ENCODE measurements around the gene RICTOR.
"Not testable (repeated sequence)": the region's sequence is repeated elsewhere in the genome, so short reads cannot be mapped to it uniquely, and the experiment has no call there.

The RICTOR gene

DNA sequence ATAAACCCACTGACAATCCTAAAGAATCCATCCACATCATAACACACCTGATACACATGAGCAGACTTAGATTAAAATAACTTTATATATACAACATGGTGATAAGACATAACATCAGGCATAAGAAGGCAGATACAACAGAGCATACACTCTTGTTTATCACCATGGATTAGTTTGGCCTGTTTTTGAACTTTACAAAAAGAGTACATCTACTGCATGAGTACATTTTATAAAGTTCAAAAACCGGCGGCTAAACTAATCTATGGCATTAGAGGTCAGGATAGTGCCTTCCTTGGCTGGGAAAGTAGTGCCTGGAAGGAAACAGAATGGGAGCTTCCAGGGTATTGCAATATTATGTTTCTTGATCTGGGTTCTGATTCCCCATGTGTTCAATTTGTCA, 15.1 kb downstream of the RICTOR start:
- Histone ChIP-seq H2AFZ (ENCODE audit: low read depth, low read length) (no peak overlapping the region), H3K9me3 (ENCODE audit: low read length) (no peaks in the 10 kb centered on the region), H3K4me3 (ENCODE audit: low read length) (no peak overlapping the region), H3K27me3 (ENCODE audit: insufficient read depth, low read length) (no peaks in the 10 kb centered on the region), H3K36me3 (ENCODE audit: insufficient read depth, low read length) (no peaks in the 10 kb centered on the region), H3K4me1 (ENCODE audit: insufficient read depth, low read length) (no peaks in the 10 kb centered on the region)

DNA sequence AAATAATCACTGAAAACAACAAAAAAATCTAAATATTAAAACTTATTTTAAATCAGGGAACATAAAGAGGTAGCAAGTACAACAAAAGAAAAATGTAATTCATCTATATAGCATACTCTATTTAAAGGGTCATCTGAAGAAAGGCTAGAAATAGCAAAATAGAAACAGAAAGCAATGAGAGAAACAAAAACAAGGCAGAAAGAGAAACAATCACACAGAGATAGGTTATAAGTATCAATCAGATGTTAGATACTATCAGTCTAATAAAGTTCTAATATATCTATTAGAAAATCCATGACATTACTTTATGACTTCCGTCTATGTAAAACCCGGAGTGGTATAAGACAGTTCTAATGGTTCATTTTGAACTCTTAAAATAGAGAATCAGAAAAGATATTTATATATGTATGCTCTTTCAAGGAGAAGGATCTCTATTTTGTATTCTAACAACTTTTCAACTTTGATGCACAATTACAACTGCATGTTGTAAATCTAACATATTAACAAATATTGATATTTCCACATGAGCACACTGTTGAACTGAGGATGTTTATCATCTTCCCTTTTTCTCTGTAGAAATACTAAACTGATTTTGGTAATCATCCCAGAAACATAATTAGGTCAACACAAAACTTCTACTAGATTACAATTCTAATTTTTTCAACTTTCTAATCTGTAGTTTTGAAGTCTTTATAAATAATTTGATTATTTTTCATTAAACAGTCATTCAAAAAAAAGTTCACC, 15.8 kb downstream of the RICTOR start:
- H3K4me1 ChIP-seq (ENCODE audit: insufficient read depth, low read length): no peaks in the 10 kb centered on the region
- no peaks in the 10 kb centered on the region for H3K27me3 ChIP-seq (ENCODE audit: insufficient read depth, low read length)
- H3K9me3 ChIP-seq (ENCODE audit: low read length): no peaks in the 10 kb centered on the region
- no peaks in the 10 kb centered on the region for H3K36me3 ChIP-seq (ENCODE audit: insufficient read depth, low read length)
- H3K4me3 ChIP-seq (ENCODE audit: low read length): no peak overlapping the region
- H2AFZ ChIP-seq (ENCODE audit: low read depth, low read length): no peak overlapping the region

DNA sequence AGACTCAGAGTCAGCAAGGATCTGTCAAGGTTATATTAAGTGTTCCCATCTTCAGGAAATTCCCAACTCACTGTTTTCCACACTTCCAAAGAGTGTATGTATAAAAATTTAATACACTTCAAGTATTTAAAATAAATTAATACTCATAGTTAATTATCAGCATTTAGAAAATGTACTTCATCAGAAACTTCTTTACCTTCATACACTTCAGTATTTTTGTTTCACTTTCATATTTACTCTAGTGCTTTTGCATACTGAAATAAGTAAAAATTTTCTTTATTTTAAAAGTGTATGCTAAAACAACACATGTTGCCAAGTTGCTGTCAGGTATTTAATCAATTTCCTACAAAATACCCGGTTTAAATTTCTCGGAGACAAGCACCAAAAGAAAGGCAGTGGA, 16.5 kb downstream of the RICTOR start:
- no peaks in the 10 kb centered on the region for H3K27me3 ChIP-seq (ENCODE audit: insufficient read depth, low read length)
- H3K36me3 ChIP-seq (ENCODE audit: insufficient read depth, low read length): no peaks in the 10 kb centered on the region
- H3K4me1 ChIP-seq (ENCODE audit: insufficient read depth, low read length): no peaks in the 10 kb centered on the region
- no peak overlapping the region for H3K4me3 ChIP-seq (ENCODE audit: low read length)
- H3K9me3 ChIP-seq (ENCODE audit: low read length): no peaks in the 10 kb centered on the region
- H2AFZ ChIP-seq (ENCODE audit: low read depth, low read length): no peak overlapping the region

DNA sequence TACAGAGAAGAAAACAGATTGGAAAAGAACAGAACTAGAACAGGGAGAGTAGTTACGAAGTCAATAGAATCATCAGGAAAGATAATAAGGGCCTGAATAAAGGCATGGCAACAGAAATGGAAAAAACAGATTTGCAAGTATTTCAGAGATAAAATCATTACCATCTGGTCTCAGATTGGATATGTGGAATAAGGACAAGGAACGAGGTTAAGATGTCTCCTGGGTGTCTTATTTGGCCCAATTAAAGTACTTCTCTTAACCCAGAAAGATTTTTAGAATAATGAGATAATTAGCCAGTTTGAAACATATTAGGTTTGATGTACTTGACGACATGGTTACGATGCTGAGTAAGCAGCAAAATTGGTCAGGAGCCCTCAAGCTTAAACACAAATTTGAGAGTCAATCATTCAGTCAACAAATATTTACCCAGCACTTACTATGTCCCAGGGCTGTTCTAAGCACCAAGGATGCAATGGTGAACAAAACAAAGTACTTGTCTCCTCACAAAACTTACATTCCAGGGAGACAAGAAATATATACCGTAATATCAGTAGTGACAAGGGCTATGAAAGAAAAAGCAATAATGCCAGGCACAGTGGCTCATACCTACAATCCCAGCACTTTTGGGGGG, 18.3 kb downstream of the RICTOR start:
- Histone ChIP-seq H3K4me3 (ENCODE audit: low read length) (no peak overlapping the region), H3K9me3 (ENCODE audit: low read length) (no peaks in the 10 kb centered on the region), H3K4me1 (ENCODE audit: insufficient read depth, low read length) (no peaks in the 10 kb centered on the region), H3K27me3 (ENCODE audit: insufficient read depth, low read length) (no peaks in the 10 kb centered on the region), H3K36me3 (ENCODE audit: insufficient read depth, low read length) (no peaks in the 10 kb centered on the region), H2AFZ (ENCODE audit: low read depth, low read length) (no peak overlapping the region)

DNA sequence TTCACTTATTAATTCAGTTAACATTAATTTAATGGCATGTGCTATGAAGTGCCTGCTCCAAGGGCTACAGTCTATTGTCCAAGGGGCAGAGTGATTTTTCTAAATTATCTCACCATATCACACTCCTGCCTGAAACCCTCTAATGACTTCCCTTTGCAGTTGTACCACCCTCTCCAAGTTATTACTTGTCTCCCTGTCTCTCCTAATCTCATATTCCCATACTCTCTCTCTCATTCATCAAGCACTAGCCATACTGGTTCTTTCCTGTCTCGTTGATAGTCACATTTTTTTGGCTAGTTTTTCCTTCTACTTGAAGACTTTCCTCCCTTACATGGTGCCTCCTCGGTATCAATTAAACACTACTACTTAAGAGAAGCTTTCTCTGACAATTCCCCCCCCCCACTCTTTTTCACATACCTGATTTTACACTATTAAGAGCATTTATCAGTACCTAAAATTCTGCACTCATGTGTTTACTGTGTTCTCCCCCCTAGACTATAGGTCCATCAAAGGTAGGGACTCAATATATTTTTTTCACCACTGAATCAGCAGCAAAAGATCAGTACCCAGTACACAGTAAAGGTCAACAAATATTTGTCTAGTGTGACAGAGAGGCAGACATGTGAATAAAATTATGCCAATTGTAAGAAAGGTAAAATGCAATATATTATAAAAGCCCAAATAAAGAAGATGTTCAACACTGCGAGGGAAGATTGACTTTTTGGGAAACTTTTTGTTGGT, 19.0 kb downstream of the RICTOR start:
- H3K36me3 ChIP-seq (ENCODE audit: insufficient read depth, low read length): no peaks in the 10 kb centered on the region
- no peaks in the 10 kb centered on the region for H3K27me3 ChIP-seq (ENCODE audit: insufficient read depth, low read length)
- no peaks in the 10 kb centered on the region for H3K9me3 ChIP-seq (ENCODE audit: low read length)
- no peak overlapping the region for H3K4me3 ChIP-seq (ENCODE audit: low read length)
- H3K4me1 ChIP-seq (ENCODE audit: insufficient read depth, low read length): no peaks in the 10 kb centered on the region
- H2AFZ ChIP-seq (ENCODE audit: low read depth, low read length): no peak overlapping the region

DNA sequence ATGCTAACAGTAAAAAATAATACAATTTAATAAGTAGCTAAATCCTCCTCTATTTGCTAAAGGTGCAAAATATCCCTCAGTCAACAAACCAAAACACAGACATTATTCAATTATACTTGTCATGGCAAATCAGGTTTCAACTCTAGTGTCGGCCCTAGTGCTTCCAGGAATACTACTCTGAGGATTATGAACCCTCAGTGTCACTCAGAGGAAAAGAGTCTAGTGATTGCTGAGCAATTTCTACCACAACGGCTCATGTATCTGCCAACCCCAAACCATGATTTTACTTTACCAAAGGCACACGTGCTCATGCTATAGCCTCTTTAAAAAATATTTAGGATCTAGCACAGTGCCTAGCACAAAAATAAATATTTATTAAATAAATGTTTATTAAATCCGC, 21.0 kb downstream of the RICTOR start:
- no peak overlapping the region for H2AFZ ChIP-seq (ENCODE audit: low read depth, low read length)
- H3K36me3 ChIP-seq (ENCODE audit: insufficient read depth, low read length): no peaks in the 10 kb centered on the region
- no peaks in the 10 kb centered on the region for H3K9me3 ChIP-seq (ENCODE audit: low read length)
- H3K4me3 ChIP-seq (ENCODE audit: low read length): no peak overlapping the region
- H3K27me3 ChIP-seq (ENCODE audit: insufficient read depth, low read length): no peaks in the 10 kb centered on the region
- no peaks in the 10 kb centered on the region for H3K4me1 ChIP-seq (ENCODE audit: insufficient read depth, low read length)

DNA sequence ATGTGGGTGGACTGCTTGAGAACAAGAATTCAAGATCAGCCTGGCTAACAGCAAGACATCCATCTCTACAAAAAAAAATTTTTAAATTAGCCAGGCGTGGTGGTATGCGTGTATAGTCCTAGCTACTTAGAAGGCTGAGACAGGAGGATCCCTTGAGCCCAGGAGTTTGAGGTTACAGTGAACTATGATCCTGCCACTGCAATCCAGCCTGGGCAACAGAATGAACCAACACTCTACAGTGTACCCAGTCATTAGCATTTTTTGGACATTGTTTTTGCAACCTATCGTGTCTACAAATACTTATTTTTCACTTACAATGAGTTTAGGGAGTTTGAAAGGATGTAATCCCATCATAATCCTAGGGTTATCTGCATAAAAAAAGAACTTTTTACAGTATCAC, 22.1 kb downstream of the RICTOR start:
- Histone ChIP-seq H3K4me3 (ENCODE audit: low read length) (no peak overlapping the region), H2AFZ (ENCODE audit: low read depth, low read length) (no peak overlapping the region), H3K27me3 (ENCODE audit: insufficient read depth, low read length) (no peaks in the 10 kb centered on the region), H3K36me3 (ENCODE audit: insufficient read depth, low read length) (no peaks in the 10 kb centered on the region), H3K9me3 (ENCODE audit: low read length) (no peaks in the 10 kb centered on the region), H3K4me1 (ENCODE audit: insufficient read depth, low read length) (no peaks in the 10 kb centered on the region)

DNA sequence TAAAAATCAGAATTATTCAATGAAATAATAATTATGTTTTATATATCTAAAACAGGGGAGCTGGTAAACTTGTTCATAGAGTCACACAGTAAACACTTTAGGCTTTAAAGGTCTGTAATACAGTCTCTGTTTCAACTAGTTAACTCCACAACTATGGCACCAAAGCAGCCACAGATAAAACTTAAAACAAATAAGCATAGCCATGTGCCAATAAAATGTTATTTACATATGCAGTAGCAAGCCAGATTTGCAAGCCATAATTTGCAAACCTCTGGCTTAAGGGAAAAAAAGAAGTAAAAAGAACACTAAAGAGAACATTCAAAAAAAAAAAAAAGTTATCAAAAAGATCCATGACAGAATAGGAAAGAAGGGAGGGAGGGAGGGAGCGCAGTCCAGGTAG, 24.9 kb downstream of the RICTOR start:
- no peak overlapping the region for H2AFZ ChIP-seq (ENCODE audit: low read depth, low read length)
- H3K4me3 ChIP-seq (ENCODE audit: low read length): no peak overlapping the region
- no peaks in the 10 kb centered on the region for H3K9me3 ChIP-seq (ENCODE audit: low read length)
- no peaks in the 10 kb centered on the region for H3K27me3 ChIP-seq (ENCODE audit: insufficient read depth, low read length)
- H3K4me1 ChIP-seq (ENCODE audit: insufficient read depth, low read length): no peaks in the 10 kb centered on the region
- H3K36me3 ChIP-seq (ENCODE audit: insufficient read depth, low read length): no peaks in the 10 kb centered on the region

DNA sequence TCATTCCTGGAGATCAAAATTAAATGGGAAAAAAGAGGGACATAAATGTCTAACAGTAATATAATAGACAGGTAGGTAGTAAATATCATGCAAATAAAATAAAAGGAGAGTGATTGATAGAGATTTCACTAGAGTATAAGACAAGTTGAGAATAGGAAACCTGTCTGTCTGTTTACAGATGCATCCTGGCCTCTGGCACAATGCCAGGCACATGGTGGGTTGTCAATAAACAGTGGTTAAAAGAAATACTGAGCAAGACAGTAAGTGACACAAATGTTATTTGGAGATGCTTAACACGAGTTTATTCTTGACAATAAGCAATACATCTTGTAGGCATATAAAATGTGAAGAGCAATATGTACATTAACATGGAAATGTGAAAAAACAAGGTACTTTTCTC, 33.3 kb downstream of the RICTOR start:
- Histone ChIP-seq H3K9me3 (ENCODE audit: low read length) (no peaks in the 10 kb centered on the region), H2AFZ (ENCODE audit: low read depth, low read length) (no peak overlapping the region), H3K4me3 (ENCODE audit: low read length) (no peak overlapping the region), H3K27me3 (ENCODE audit: insufficient read depth, low read length) (no peaks in the 10 kb centered on the region), H3K36me3 (ENCODE audit: insufficient read depth, low read length) (no peaks in the 10 kb centered on the region), H3K4me1 (ENCODE audit: insufficient read depth, low read length) (no peaks in the 10 kb centered on the region)

DNA sequence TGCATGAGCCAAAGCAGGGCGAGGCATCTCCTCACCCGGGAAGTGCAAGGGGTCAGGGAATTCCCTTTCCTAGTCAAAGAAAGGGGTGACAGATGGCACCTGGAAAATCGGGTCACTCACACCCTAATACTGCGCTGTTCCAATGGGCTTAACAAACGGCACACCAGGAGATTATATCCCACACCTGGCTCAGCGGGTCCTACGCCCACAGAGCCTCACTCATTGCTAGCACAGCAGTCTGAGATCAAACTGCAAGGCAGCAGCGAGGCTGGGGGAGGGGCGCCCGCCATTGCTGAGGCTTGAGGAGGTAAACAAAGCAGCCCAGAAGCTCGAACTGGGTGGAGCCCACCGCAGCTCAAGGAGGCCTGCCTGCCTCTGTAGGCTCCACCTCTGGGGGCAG, 39.7 kb downstream of the RICTOR start:
- not testable (repeated sequence) for H3K4me3 ChIP-seq (ENCODE audit: low read length); H3K36me3 ChIP-seq (ENCODE audit: insufficient read depth, low read length); H2AFZ ChIP-seq (ENCODE audit: low read depth, low read length); H3K9me3 ChIP-seq (ENCODE audit: low read length); H3K4me1 ChIP-seq (ENCODE audit: insufficient read depth, low read length); H3K27me3 ChIP-seq (ENCODE audit: insufficient read depth, low read length)

DNA sequence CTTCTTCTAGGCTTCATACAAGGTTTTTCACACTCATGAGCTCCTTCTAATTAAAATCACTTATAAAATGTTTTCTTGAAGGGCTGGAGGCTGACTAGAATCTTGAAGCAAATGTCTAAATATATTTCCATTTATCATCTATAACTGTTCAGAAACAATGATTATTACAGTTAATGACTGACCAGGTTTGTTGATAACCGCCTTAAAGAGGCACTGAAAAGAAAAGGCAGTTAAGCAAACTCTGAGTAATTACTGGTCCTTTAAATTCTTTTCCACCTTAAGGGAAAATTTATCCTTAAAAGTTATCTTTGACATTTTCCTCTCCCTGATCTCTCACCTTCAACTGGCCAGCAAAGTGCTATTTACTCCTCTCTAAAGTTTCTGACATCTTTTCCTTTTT, 43.2 kb downstream of the RICTOR start:
- Histone ChIP-seq H3K27me3 (ENCODE audit: insufficient read depth, low read length) (no peaks in the 10 kb centered on the region), H3K36me3 (ENCODE audit: insufficient read depth, low read length) (no peaks in the 10 kb centered on the region), H3K4me1 (ENCODE audit: insufficient read depth, low read length) (no peaks in the 10 kb centered on the region), H3K4me3 (ENCODE audit: low read length) (no peak overlapping the region), H2AFZ (ENCODE audit: low read depth, low read length) (no peak overlapping the region), H3K9me3 (ENCODE audit: low read length) (peaks cover 5% of the 10 kb centered on the region)

DNA sequence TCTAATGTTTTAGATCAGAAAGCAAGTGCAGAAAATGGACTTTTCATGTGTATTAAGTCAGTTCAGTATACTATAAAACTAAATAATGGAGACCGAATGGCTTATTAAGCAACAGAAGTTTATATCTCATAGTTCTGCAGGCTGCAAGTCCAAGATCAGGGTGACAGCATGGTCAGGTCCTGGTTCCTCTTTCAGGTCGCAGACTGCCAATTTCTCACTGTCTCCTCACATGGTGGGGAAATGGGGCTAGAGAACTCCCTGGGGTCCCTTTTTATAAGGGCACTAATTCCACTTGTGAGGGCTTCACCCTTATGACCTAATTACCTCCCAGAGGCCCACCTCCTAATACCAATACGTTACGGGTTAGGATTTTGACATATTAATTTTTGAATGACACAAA, 48.7 kb downstream of the RICTOR start:
- Histone ChIP-seq H3K27me3 (ENCODE audit: insufficient read depth, low read length) (no peaks in the 10 kb centered on the region), H3K9me3 (ENCODE audit: low read length) (peaks cover 6% of the 10 kb centered on the region), H3K4me1 (ENCODE audit: insufficient read depth, low read length) (no peaks in the 10 kb centered on the region), H2AFZ (ENCODE audit: low read depth, low read length) (no peak overlapping the region), H3K36me3 (ENCODE audit: insufficient read depth, low read length) (no peaks in the 10 kb centered on the region), H3K4me3 (ENCODE audit: low read length) (no peak overlapping the region)

DNA sequence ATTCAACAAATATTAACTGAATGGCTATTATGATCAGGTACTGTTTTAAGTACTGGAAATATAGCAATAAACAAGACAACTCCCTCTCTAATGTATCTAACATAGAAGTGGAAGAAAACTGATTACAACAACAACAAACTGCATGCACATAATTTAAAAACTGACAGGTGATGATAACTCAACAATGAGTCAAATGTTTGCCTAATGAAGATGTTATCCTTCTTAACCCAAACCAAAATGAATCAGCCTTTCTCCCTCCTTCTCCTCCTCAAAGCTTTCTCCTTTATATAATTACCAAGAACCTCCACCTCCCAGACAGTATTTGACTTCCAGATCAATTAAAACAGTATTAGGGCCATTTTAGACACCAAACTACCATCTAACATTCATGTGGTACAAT, 49.3 kb downstream of the RICTOR start:
- Histone ChIP-seq H3K4me3 (ENCODE audit: low read length) (no peak overlapping the region), H2AFZ (ENCODE audit: low read depth, low read length) (no peak overlapping the region), H3K36me3 (ENCODE audit: insufficient read depth, low read length) (no peaks in the 10 kb centered on the region), H3K27me3 (ENCODE audit: insufficient read depth, low read length) (no peaks in the 10 kb centered on the region), H3K4me1 (ENCODE audit: insufficient read depth, low read length) (no peaks in the 10 kb centered on the region), H3K9me3 (ENCODE audit: low read length) (peaks cover 6% of the 10 kb centered on the region)

Data from neuron (in vitro differentiated cells).